ENCODE measurements around the gene C5orf63.

DNA sequence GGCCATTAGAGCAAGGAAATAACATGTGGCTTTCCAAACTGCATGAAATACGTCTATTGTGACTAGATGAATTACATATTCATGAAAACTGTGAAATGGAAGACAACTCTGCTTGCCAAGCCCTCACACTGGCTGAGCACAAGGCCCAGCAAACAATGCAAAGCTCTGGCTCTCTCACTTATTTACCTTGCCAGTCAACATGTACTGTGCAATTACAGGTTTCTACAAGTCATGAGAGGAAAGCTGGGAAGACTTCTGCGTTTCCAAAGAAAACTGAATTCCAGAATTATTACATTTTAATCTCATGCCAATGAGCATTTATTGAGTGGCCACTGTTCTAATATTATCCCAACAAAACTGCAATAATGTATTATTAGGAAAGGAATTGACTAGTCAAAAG lies 12.1 kb upstream of the C5orf63 start:
- no peak for TF ChIP-seq TAF1 (IDR thresholded peaks at IDR 0.05; ENCODE audit: low read depth, low read length)
- TF ChIP-seq POLR2A (IDR thresholded peaks at IDR 0.05; ENCODE audit: low read depth, low read length), result no peak
- TF ChIP-seq POLR2AphosphoS5 (IDR thresholded peaks at IDR 0.05; ENCODE audit: low read depth, low read length), result no peak
- TF ChIP-seq SPI1 (IDR thresholded peaks at IDR 0.05; ENCODE audit: low read depth, low read length), result no peak
- no peak for TF ChIP-seq POU2F2 (IDR thresholded peaks at IDR 0.05; ENCODE audit: low read depth, low read length)
- no peak for TF ChIP-seq PAX5 (IDR thresholded peaks at IDR 0.05; ENCODE audit: insufficient read depth, low read length, severe bottlenecking)

All from GM12891 (cell line).